ENCODE data around the gene RPL22L1.
"Not testable (repeated sequence)": the region's sequence is repeated elsewhere in the genome, so short reads cannot be mapped to it uniquely, and the experiment has no call there.

Gene RPL22L1

GRCh38 chr3:170826047-170826446 lies 43.9 kb downstream of the RPL22L1 start:
- DNase-seq, result no peak

GRCh38 chr3:170823562-170823961 lies 46.4 kb downstream of the RPL22L1 start:
- not testable (repeated sequence) for DNase-seq

- DNase-seq, result not testable (repeated sequence)
Observed at GRCh38 chr3:170818325-170818724, 51.7 kb downstream of the RPL22L1 start.

- DNase-seq, result not testable (repeated sequence)
Observed at GRCh38 chr3:170817471-170817870, 52.5 kb downstream of the RPL22L1 start.

- no peak for DNase-seq
Observed at GRCh38 chr3:170816841-170817240, 53.2 kb downstream of the RPL22L1 start.

GRCh38 chr3:170816341-170816740 lies 53.7 kb downstream of the RPL22L1 start:
- DNase-seq, result no peak

GRCh38 chr3:170815936-170816335 lies 54.1 kb downstream of the RPL22L1 start:
- no peak for DNase-seq

- no peak for DNase-seq
Observed at GRCh38 chr3:170815340-170815739, 54.7 kb downstream of the RPL22L1 start.
